ENCODE data around the gene TPO.

Gene TPO

DNA sequence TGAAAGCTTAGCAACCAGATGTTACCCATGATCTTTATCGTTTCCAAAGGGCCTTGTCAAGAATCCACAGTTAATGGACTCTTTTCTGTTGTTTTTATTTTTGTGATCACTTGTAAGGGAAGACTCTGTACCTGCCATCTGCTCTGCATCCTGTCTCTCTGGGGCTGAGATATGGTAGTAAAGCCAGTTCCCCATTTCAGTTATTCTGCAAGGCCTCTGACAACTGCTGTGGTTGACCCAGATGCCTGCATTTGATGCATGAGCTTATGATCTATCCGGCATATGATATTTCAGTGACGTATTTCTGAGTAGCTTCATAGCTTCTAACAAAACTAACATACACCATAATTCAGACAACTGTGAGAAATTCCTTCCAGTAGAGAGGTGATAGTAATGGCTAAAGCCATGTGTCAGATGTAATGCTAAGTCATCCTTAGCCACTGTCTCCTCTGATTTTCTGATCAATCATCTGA is 105.1 kb downstream of the TPO start:
- TF ChIP-seq, protein P1, sequence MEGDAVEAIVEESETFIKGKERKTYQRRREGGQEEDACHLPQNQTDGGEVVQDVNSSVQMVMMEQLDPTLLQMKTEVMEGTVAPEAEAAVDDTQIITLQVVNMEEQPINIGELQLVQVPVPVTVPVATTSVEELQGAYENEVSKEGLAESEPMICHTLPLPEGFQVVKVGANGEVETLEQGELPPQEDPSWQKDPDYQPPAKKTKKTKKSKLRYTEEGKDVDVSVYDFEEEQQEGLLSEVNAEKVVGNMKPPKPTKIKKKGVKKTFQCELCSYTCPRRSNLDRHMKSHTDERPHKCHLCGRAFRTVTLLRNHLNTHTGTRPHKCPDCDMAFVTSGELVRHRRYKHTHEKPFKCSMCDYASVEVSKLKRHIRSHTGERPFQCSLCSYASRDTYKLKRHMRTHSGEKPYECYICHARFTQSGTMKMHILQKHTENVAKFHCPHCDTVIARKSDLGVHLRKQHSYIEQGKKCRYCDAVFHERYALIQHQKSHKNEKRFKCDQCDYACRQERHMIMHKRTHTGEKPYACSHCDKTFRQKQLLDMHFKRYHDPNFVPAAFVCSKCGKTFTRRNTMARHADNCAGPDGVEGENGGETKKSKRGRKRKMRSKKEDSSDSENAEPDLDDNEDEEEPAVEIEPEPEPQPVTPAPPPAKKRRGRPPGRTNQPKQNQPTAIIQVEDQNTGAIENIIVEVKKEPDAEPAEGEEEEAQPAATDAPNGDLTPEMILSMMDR (IDR thresholded peaks at IDR 0.05; ENCODE audit: poor library complexity, severe bottlenecking) = no peak
- Histone ChIP-seq H3K27me3 (ENCODE audit: insufficient read depth, poor library complexity, severe bottlenecking) (no peaks in the 10 kb centered on the region), H3K36me3 (ENCODE audit: low read depth) (no peaks in the 10 kb centered on the region), H3K4me1 (ENCODE audit: insufficient read depth, poor library complexity, severe bottlenecking) (no peaks in the 10 kb centered on the region), H3K4me3 (ENCODE audit: severe bottlenecking) (no peak overlapping the region), H3K9me3 (ENCODE audit: severe bottlenecking) (no peaks in the 10 kb centered on the region), H3K27ac (ENCODE audit: poor library complexity, severe bottlenecking) (no peak overlapping the region)
- DNase-seq (ENCODE audit: low spot score) (no peak), ATAC-seq (ENCODE audit: low read depth) (0 out of 3 replicates have a peak, but pooled peaks have one; percentile 26)

DNA sequence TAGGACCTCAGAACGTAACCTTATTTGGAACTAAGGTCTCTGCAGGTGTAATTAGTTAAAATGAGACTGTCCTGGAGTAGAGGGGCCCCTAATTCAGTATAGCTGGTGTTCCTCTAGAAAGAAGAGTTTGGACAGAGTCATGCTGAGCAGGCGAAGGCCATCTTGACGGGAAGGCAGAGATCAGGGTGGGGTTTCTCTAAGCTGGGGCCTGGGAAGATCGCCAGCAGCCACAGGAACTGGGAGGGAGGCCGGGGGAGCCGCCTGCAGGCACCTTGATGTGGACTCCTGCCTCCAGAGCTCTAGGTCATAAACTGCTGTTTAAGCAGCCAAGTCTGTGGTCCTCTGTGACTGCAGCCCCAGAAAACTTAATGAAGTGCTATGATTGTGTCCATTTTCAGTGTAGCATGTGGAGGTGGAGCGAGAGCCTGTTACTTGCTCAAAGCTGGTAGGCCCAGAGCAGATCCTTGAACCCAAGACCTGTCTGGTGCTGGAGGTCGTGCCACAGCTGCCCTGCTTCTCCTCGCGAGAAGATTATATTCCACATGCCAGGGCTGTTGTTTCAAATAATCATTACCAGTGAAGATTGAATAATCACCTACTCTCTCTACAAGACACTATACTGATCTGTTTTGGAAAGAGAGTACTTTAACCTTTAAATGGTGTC is 105.7 kb downstream of the TPO start:
- peak; percentile 42 for DNase-seq (ENCODE audit: low spot score)
- H3K36me3 ChIP-seq (ENCODE audit: low read depth) = no peaks in the 10 kb centered on the region
- no peak overlapping the region for H3K4me3 ChIP-seq (ENCODE audit: severe bottlenecking)
- no peaks in the 10 kb centered on the region for H3K9me3 ChIP-seq (ENCODE audit: severe bottlenecking)
- no peak overlapping the region for H3K27ac ChIP-seq (ENCODE audit: poor library complexity, severe bottlenecking)
- ATAC-seq (ENCODE audit: low read depth) = peak; percentile 34; the same call in 1 of the 3 replicates
- no peaks in the 10 kb centered on the region for H3K27me3 ChIP-seq (ENCODE audit: insufficient read depth, poor library complexity, severe bottlenecking)
- TF ChIP-seq, protein P1 (IDR thresholded peaks at IDR 0.05; ENCODE audit: poor library complexity, severe bottlenecking) = no peak
- H3K4me1 ChIP-seq (ENCODE audit: insufficient read depth, poor library complexity, severe bottlenecking) = no peaks in the 10 kb centered on the region

DNA sequence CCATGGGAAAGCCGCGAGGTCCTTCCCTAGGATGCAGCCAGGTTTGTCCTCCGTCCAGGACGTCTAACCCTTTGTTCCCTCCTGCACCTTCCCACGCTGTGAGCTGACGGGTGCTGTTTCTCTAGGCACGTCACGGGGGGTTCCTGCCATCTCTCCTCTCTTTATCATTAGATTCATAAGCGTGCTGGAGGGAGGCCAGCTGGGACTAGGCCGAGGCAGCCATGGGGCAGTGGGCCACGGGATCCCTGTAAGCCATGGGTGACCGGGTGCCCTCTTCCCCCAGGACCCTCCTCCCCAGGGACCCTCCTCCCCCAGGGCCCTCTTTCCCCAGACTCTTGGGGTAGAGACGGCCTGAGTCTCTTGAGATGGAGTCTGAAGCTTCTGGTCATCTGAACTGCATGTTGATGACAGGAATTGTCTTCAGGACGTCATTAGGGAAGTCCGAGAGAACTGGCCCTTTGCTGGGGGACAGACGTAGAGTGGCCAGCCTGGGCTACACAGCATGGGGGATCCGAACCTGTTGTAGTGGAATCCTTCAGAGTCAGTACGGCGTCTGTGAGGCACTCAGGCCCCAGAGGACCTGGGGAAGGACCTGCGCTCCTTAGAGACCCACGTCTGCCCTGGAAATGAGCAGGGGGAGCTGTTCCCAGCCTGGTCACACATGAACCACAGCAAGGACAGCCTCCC is 108.1 kb downstream of the TPO start:
- peak; percentile 29 for DNase-seq (ENCODE audit: low spot score)
- H3K27me3 ChIP-seq (ENCODE audit: insufficient read depth, poor library complexity, severe bottlenecking) = no peaks in the 10 kb centered on the region

DNA sequence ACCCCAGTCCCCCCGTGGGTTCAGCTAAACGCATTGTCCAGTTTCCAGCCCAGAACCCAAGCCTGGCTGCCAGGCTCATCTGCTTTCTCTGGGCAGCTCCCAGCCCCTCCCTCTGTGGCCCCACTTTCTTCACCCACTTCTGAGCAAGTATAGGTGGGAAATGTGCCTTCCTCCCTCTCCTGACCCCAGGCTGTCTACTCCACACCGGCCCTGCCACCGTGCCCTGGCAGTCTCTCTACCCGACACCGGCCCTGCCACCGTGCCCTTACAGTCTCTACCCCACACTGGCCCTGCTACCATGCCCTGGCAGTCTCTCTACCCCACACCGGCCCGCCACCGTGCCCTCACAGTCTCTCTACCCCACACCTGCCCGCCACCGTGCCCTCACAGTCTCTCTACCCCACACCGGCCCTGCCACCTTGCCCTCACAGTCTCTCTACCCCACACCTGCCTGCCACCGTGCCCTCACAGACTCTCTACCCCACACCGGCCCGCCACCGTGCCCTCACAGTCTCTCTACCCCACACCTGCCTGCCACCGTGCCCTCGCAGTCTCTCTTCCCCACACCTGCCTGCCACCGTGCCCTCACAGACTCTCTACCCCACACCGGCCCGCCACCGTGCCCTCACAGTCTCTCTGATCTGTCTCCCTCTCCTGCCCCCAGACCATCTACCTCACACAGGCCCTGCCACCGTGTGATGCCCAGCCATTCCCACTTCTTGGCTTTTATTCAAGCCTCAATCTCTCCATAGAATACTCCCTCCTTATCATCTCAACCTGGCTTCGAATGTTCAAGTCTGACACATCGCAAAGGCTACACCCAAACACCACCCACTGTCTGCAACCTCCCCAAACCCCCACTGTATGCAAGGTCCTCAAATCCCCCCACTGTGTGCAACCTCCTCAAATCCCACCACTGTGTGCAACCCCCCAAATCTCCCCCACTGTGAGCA is 108.9 kb downstream of the TPO start:
- Histone ChIP-seq H3K9me3 (ENCODE audit: severe bottlenecking) (no peaks in the 10 kb centered on the region), H3K4me1 (ENCODE audit: insufficient read depth, poor library complexity, severe bottlenecking) (no peaks in the 10 kb centered on the region), H3K27me3 (ENCODE audit: insufficient read depth, poor library complexity, severe bottlenecking) (no peaks in the 10 kb centered on the region), H3K36me3 (ENCODE audit: low read depth) (no peaks in the 10 kb centered on the region), H3K4me3 (ENCODE audit: severe bottlenecking) (no peak overlapping the region), H3K27ac (ENCODE audit: poor library complexity, severe bottlenecking) (no peak overlapping the region)
- DNase-seq (ENCODE audit: low spot score) (peak; percentile 30), ATAC-seq (ENCODE audit: low read depth) (no peak; the same call in 2 of the 3 replicates)
- TF ChIP-seq, protein P1 (IDR thresholded peaks at IDR 0.05; ENCODE audit: poor library complexity, severe bottlenecking) = no peak

More for the DNA sequence above, 108.1 kb downstream of the TPO start:
- Histone ChIP-seq H3K4me3 (ENCODE audit: severe bottlenecking) (no peak overlapping the region), H3K27ac (ENCODE audit: poor library complexity, severe bottlenecking) (no peak overlapping the region), H3K36me3 (ENCODE audit: low read depth) (no peaks in the 10 kb centered on the region), H3K4me1 (ENCODE audit: insufficient read depth, poor library complexity, severe bottlenecking) (no peaks in the 10 kb centered on the region), H3K9me3 (ENCODE audit: severe bottlenecking) (no peaks in the 10 kb centered on the region)
- ATAC-seq (ENCODE audit: low read depth) = no peak
- TF ChIP-seq, protein P1 (IDR thresholded peaks at IDR 0.05; ENCODE audit: poor library complexity, severe bottlenecking) = no peak

Measured in RWPE2 (cell line).